GM19099 (cell line): ENCODE measurements around the gene NNMT.

Experiments
- POLR2A ChIP-seq: IDR thresholded peaks from 3 replicates; pipeline ENCODE4 v1.6.1; 2011; ENCODE audit warnings: low read depth; ENCODE audit not compliant: insufficient read length; ENCODE audit errors: extremely low read depth

Gene NNMT

DNA sequence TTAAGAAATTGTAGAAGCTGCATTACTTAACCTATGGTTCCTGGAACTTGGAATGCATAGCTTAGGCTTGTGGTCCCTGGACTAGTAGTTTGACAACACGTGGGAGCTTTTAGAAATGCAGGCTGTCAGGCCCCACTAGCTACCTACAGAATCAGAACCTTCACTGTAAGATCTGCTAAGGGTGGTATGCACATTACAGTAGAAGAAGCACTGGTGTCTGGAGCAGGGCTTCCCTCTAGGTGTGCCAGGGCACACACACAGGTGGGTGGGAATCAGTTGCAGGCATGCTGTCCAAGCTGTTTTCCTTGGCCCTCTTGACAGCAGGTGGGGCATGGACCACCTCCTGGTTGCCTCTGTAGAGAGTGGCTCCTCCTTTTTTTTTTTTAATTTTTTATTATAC is 8.8 kb downstream of the NNMT start:
- no peak for TF ChIP-seq POLR2A

DNA sequence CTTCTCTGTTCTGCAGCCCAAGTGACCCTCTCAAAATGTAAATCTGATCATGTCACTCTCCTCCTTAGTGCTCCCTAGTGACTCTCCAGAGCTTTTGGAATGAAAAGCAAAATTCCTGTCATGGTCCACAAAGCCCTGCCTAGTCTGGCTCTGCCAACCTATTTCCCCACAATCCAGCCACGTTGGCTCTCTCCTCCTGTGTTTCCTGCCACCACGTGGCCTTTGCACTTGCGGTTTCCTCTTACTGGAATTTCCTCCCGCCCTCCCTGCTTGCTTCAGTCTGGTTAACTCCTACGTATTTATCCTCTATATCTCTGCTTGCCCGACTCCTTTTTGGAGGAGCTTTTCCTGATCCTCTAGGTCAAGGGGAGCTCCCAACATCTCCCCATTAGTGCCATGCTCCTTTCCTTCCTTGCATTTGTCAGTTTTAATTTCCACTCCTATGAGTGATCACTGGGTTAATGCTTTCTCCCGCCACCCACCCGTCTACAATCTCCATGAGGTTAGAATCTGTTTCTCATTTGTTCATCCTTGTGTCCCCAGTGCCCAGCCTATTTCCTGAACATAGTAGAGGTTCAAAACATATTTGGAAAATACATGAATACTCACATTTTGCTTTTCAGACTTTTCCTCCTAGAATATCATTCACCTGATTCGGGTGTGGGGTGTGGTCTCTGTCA is 11.5 kb downstream of the NNMT start:
- TF ChIP-seq POLR2A: no peak

DNA sequence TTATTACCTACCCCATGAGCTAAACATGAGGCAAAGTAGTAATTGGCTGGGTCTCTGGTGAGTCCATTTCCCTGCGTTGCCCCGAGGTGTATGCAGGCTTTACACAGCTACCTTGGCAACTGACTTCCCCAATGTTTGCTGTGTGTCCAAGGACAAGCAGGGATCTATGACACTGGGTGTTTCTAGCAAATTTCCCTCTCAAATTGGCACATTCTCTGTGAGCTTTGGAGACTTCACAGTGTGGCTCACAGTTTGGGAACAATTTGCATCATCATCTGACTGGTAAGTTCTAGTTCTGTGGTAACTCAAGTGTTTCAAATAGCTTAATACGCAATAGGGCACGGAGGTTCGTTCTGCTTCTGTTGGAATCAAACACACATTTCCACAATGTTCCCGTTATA is 12.5 kb downstream of the NNMT start:
- no peak for TF ChIP-seq POLR2A

DNA sequence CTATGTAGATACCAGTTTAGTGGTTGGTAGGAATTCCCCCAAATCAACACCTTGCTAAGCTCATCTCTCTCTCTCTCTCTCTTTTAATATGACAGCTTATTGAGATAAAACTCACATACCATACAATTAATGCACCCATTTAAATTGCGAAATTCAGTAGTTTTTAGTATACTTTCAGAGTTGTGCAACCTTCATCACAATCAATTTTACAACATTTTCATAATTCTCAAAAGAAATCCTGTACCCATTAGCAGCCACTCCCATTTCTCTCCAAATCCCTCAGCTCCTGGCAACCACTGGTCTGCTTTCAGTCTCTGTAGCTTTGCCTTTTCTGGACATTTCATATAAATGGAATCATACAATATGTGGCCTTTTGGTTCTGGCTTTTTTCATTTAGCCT is 13.3 kb downstream of the NNMT start:
- TF ChIP-seq POLR2A: no peak

DNA sequence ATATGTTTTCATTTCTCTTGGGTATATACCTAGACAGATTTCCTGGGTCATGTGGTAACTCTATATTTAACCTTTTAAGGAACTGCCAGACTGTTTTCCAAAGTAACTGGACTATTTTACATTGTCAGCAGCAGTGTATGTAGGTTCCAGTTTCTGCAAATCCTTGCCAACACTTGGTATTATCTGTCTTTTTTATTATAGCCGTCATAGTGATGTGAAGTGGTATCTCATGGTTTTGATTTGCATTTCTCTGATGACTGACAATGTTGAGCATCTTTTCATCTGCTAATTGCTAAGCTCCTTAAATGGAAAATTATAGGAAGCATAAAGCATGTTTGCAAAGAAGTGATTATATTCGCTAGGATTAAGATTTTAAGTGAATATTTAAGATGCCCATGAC is 13.9 kb downstream of the NNMT start:
- no peak for TF ChIP-seq POLR2A

DNA sequence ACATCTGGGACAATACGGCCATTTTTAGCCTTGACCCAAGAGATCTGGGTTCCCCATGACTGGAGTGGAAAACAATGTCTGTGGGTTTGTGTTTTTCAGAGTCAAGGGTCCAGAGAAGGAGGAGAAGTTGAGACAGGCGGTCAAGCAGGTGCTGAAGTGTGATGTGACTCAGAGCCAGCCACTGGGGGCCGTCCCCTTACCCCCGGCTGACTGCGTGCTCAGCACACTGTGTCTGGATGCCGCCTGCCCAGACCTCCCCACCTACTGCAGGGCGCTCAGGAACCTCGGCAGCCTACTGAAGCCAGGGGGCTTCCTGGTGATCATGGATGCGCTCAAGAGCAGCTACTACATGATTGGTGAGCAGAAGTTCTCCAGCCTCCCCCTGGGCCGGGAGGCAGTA is 15.7 kb downstream of the NNMT start:
- TF ChIP-seq POLR2A: no peak

DNA sequence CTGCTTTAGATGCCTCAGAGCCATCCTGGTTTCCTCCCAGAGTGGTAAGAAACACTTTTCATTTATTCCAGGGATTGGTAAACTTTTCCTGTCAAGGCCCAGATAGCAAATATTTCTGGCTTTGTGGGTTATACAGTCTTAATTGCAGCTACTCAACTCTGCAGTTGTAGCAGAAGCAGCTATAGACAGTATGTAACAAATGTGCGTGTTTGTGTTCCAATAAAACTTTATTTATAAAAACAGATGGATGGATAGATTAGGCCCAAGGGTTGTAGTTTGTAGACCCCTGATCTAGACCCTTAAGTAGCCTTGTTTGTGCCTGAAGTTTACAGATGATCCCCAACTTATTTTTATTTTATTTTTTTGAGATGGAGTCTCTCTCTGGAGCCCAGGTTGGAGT is 17.9 kb downstream of the NNMT start:
- TF ChIP-seq POLR2A: no peak

DNA sequence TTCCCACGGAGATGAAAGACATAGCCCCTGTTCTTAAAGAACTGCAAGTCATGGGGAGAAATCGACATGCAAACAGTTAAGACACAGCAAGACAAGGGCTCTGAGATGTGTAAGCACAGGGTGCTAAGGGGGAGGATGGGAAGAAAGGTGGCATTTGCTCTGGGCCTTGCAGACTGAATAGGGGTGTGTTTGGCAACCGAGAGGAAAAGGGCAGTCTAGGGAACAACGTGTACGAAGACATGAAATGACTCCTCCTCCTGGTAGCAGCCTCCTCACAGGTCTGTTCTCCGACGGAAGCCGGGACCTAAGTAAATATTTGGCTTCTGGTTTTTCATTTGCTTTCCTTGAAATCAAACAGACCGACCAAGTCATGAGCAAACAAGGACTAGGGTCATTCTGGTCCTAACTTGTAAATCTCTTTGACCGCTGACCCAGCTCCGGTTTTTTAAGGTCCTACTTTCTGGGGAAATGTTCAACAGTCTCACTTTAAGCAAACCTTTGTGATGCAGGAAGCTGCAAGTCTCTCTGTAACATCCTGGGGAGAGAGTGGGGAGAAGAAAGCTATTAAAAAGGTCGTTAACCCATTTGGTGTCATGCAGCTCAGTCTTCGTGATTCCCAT is 19.7 kb downstream of the NNMT start:
- no peak for TF ChIP-seq POLR2A

DNA sequence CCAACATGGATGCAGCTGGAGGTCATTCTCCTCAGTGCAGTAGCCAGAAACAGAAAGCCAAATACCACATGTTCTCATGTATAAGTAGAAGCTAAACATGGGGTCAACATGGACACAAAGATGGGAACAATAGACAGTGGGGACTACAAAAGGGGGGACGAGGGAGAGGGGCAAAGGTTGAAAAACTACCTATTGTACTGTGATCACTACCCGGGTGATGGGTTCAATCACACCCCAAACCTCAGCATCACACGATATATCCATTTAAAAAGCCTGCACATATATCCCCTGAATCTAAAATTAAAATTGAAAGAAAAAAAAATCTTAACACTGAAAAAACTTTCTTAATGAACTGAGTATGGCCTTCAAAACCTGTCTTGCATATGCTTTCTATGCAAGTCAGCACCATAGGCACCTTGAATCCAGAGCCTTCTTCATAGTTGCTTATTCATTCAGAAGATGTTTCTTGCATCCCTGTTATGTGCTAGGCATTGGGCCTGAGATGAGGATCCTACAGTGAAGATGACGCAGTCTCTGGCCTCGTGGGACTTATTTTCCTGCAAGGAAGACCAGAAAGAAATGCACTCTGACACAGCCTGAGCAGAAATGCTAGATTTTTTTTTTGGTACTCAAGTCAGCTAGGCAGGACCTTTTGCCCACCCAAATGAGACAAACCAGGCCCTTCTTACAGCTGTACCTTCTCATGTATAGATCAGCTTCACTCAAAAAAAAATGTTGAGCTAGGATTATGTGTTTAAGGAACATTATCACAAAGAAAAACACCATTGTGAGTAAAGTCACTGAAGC is 21.0 kb downstream of the NNMT start:
- TF ChIP-seq POLR2A: no peak

DNA sequence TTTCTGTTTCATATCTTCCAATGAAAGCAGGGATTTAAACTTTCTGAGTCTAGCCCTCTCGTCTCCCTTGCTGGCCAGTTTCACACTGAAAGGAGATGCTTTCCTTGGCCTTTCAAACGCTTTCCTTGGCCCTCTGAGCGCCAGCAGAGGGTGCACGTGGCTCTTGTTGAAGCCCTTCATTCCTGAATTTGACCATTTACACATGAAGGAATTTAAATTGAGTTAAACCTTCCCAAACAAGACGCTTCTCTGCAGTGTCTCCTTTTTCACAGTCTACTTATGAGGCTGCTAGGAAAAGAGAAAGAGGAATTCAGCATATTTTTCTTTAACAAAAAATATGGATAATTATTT is 21.6 kb downstream of the NNMT start:
- no peak for TF ChIP-seq POLR2A

DNA sequence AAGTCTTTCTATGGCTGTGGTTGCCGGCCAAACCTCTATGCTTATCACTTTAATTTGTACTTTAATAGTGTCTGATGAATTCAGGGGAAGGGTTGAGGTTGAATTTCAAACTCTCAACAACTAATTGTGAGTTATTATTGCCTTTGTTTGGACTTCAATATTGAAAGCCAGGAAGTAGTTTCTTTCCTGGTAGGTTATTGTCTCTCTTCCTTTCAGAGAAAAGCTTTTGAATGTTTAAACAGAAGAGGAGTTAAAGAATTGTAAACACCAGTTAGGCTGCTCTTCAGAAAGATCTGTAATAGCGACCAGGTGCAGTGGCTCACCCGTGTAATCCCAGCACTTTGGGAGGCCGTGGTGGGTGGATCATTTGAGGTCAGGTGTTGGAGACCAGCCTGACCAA is 22.2 kb downstream of the NNMT start:
- no peak for TF ChIP-seq POLR2A

DNA sequence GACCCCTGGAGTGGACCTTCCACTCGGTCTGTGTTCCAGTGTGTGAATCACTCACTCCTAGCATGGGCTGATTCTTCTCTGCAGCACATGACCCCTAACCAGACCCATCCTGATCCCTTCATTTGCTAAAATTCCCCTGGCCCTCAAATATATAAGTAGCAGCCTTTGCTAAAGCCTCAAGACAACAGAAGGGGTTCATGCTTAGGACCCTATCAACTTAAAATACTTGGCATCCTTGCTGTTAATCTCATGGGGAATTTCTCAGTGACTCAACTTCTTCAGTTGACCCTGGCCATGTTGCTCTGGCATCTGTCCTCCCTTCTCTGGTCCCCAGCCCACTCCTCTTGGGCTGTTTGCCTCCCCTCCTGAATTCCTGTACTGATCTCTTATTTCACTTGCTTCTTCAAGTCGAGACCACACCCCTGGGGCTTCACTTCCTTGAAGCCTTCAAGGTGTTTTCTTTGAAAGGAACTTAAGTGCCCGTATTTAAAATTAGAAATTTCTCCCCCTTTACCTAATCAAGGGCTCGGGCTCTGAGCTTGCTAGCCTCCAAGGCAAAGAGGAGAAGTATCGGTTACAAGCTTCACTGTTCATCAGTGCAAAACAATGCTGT is 23.6 kb downstream of the NNMT start:
- TF ChIP-seq POLR2A: no peak

DNA sequence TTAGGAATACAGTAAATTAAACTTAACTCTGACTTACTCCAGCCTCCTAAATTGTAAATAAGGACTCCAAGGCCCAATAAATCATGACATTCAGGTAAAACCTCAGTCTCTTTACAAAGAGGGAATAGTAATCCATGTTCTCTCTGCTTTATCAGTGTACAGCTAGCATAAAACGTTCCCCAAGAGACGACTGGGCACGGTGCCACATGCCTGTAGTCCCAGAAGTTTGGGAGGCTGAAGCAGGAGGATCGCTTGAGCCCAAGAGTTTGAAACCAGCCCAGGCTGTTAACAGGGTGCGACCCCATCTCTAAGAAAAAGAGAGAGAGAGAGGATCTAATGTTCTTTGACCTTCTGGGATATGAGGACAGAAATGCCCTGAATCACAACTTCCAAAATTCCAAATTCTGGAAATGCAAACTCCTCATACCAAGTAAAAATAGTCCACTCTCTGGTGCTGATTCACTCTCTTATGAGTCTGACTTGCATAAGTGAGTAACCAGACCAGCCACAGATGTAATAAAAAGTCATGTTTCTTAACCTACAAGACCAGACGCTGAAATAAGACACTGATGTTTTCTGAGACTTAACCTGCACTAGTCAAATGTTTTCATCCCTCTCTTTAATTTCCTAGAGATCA is 25.5 kb downstream of the NNMT start:
- no peak for TF ChIP-seq POLR2A

DNA sequence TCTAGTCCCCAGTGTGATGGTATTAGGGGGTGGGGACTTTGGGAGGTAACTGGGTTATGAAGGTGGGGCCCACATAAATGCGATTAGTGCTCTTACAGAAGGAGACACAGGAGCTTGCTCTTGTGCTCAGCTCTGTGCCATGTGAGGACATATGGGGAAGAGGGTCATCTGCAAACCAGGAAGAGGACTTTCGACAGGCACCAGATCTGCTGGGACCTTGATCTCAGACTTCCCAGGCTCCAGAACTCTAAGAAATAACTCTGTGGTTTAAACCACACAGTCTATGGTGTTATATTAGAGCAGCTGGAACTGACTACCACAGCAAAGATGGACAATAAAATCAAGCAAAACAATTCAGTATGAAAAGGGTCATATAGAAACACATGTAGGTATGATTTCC is 26.7 kb downstream of the NNMT start:
- no peak for TF ChIP-seq POLR2A

DNA sequence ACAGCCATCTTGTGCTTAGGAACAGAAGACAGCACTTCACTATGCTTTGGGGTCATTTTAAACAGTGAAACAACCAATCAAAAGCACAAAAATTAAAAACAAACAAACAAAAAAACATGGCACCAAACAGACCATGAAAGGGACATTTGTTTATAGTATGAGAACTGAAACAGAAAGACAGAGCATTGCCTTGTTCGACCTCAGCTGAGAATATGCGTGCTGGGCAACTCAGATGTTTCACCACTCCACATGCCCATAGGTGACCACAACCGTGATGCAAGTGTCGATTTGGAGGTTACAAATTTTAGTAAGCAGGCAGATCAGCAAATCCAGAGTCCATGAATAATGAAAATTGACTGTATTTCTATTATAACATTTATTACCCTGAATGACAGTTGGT is 30.0 kb downstream of the NNMT start:
- TF ChIP-seq POLR2A: no peak
